K562 (cell line): ENCODE measurements around the gene NUP62. TPM values are rescaled to one million over a fixed set of nuclear protein-coding genes. Genes with fewer than 3 reads are reported as not detected.

Experiments used
- ATAC-seq: fragments of 200-7000 bp; cut with Tn5 transposase; 3 replicates; pipeline ENCODE4 v1.9.1; 2020; ENCODE audit warnings: moderate library complexity
- BruUV-seq: library from RNA; stranded (reverse); fragments of 400-500 nt; replicated peaks from 2 replicates; lab custom pipeline; 2021; lab: Mats Ljungman, UMichigan
- CTCF ChIA-PET: fragments of 300-600 bp; formaldehyde crosslinking; extraction: SDS; loops from one replicate; lab custom pipeline; 2021; ENCODE audit warnings: low intra/inter-chr PET ratio; lab: Yijun Ruan, JAX
- POLR2A ChIA-PET: fragments of 300-600, 350-650 bp; sonication (Branson Sonifier 250); formaldehyde crosslinking; extraction: SDS; loops from one replicate; lab custom pipeline; 2021; ENCODE audit warnings: antibody characterized with exemption, inconsistent platforms; lab: Yijun Ruan, JAX
- DNase-seq, 4 experiments: peaks; one replicate each; pipeline versions ENCODE4 v3.0.0 to v3.0.0-alpha.2; 2011 to 2018; ENCODE audit warnings: low spot score in 3 of 4, mixed read lengths in 3 of 4; ENCODE audit errors: extremely low read depth in 1 of 4
- FAIRE-seq: peaks from 2 replicates; lab custom pipeline; 2011; peaks lifted over from hg19 to GRCh38; lab: Jason Lieb, UNC
- H2AFZ ChIP-seq: 2 replicates; pipeline ENCODE4 v1.6.0; 2011; ENCODE audit warnings: low read depth, low read length, control low read depth, inconsistent platforms
- H3K27ac ChIP-seq: fragments of 200-600 bp; 3 replicates; pipeline ENCODE4 v1.8.0; 2011; ENCODE audit warnings: low read depth, mild to moderate bottlenecking, control low read depth, inconsistent platforms, low read length, moderate library complexity, mixed read lengths; ENCODE audit errors: extremely low read depth
- H3K27me3 ChIP-seq, 2 experiments: fragments of 300-600 bp in 1 of 2; 2 replicates in 1 of 2; 3 replicates in 1 of 2; pipeline versions ENCODE4 v1.6.0 to v1.8.0; 2011; ENCODE audit warnings: inconsistent platforms in 2 of 2, low read length in 2 of 2, mild to moderate bottlenecking in 1 of 2, mixed read lengths in 1 of 2, moderate library complexity in 1 of 2; ENCODE audit not compliant: control insufficient read depth in 2 of 2, insufficient read depth in 2 of 2
- H3K36me3 ChIP-seq: fragments of 300-600 bp; 3 replicates; pipeline ENCODE4 v1.8.0; 2011; ENCODE audit warnings: mild to moderate bottlenecking, low read length, inconsistent platforms; ENCODE audit not compliant: control insufficient read depth, insufficient read depth
- H3K4me1 ChIP-seq, 2 experiments: fragments of 200-600 bp in 1 of 2; replicated peaks in 1 of 2; 2 replicates in 1 of 2; 3 replicates in 1 of 2; pipeline versions ENCODE4 v1.5.1 to v1.8.0; 2011; ENCODE audit warnings: inconsistent platforms in 2 of 2, low read length in 2 of 2, mild to moderate bottlenecking in 1 of 2, mixed read lengths in 1 of 2, moderate library complexity in 1 of 2; ENCODE audit not compliant: control insufficient read depth in 2 of 2, insufficient read depth in 2 of 2
- H3K4me2 ChIP-seq: 2 replicates; pipeline ENCODE4 v1.6.1; 2011; ENCODE audit warnings: low read length, control low read depth, inconsistent platforms, mixed read lengths; ENCODE audit not compliant: insufficient read depth
- H3K4me3 ChIP-seq: fragments of 200-600 bp; sonication (generic), shearing (Covaris generic); 2 replicates; pipeline ENCODE4 v1.5.1; 2016; ENCODE audit warnings: control low read depth, inconsistent platforms
- H3K79me2 ChIP-seq: fragments of 200-600 bp; 3 replicates; pipeline ENCODE4 v1.8.0; 2011; ENCODE audit warnings: low read length, inconsistent platforms; ENCODE audit not compliant: control insufficient read depth, insufficient read depth
- H3K9ac ChIP-seq, 2 experiments: 2 replicates each; pipeline versions ENCODE4 v1.6.0 to v1.6.1; 2011; ENCODE audit warnings: low read depth in 2 of 2, low read length in 2 of 2, control low read depth in 1 of 2, inconsistent platforms in 1 of 2, mild to moderate bottlenecking in 1 of 2, mixed read lengths in 1 of 2; ENCODE audit not compliant: insufficient read depth in 1 of 2
- H3K9me1 ChIP-seq: one replicate; pipeline ENCODE4 v1.6.0; 2011; ENCODE audit warnings: inconsistent platforms, mild to moderate bottlenecking, low read length, moderate library complexity; ENCODE audit not compliant: control insufficient read depth, insufficient read depth
- H3K9me3 ChIP-seq: replicated peaks from 2 replicates; pipeline ENCODE4 v1.5.1; 2011; ENCODE audit warnings: low read depth, low read length, inconsistent platforms; ENCODE audit not compliant: control insufficient read depth, insufficient read depth
- H4K20me1 ChIP-seq: replicated peaks from 2 replicates; pipeline ENCODE4 v1.6.1; 2011; ENCODE audit warnings: low read length, inconsistent platforms, mixed read lengths; ENCODE audit not compliant: control insufficient read depth, insufficient read depth
- ARID4B ChIP-seq: sonication (generic); formaldehyde crosslinking; IDR thresholded peaks from 2 replicates; pipeline ENCODE4 v1.8.0; 2022; ENCODE audit warnings: mild to moderate bottlenecking, missing genetic modification reagents
- BACH1 ChIP-seq: fragments of 200-800 bp; sonication (Bioruptor generic); IDR thresholded peaks from 2 replicates; pipeline ENCODE4 v1.6.1; 2016; ENCODE audit warnings: missing genetic modification characterization, missing compliant biosample characterization
- FOXO4 ChIP-seq: fragments of 450-650 bp; formaldehyde crosslinking; IDR thresholded peaks from 2 replicates; pipeline ENCODE4 v1.4.0; 2020; ENCODE audit warnings: mild to moderate bottlenecking, moderate library complexity
- MAX ChIP-seq: sonication (generic); formaldehyde crosslinking; IDR thresholded peaks from 2 replicates; pipeline ENCODE4 v1.9.0; 2022; ENCODE audit warnings: mild to moderate bottlenecking, missing genetic modification reagents
- MTA2 ChIP-seq: fragments of 450-650 bp; IDR thresholded peaks from 2 replicates; pipeline ENCODE4 v1.6.1; 2016; ENCODE audit warnings: low read depth
- PRDM10 ChIP-seq: fragments of 450-650 bp; IDR thresholded peaks from 2 replicates; pipeline ENCODE4 v1.6.1; 2018; ENCODE audit not compliant: partially characterized antibody
- ZNF280B ChIP-seq: fragments of 250-450 bp; sonication (Bioruptor Pico); IDR thresholded peaks from 2 replicates; pipeline ENCODE4 v1.5.1; 2021; ENCODE audit warnings: mild to moderate bottlenecking
- WGBS: fragments of 100-300 bp; shearing (Covaris generic); methylation state at CpG from one replicate; pipeline ENCODE4 v1.1.6; 2016; ENCODE audit warnings: low coverage, mixed read lengths; ENCODE audit not compliant: insufficient coverage; ENCODE audit errors: missing lambda C conversion rate; 5-methylcytosine and 5-hydroxymethylcytosine counted together
- in situ Hi-C: fragments of 300-500 bp; cut with MboI; formaldehyde crosslinking; loops from 4 replicates; pipeline ENCODE4 v1.15.0; 2018; ENCODE audit warnings: inconsistent platforms, mixed read lengths
- intact Hi-C: fragments of 100-400 bp; cut with micrococcal nuclease; formaldehyde crosslinking; loops from 2 replicates; pipeline ENCODE4 v1.14.2; 2022
- polyA plus RNA-seq, 8 experiments: library from polyadenylated mRNA; depleted of rRNA in 4 of 8; stranded (reverse) in 5 of 8; unstranded in 3 of 8; fragments of >200 nt; fragmentation: Nextera tagmentation in 2 of 8; fragmentation: Illumina TruSeq in 1 of 8; extraction: Ambion mirVana in 2 of 8; extraction: Trizol in 1 of 8; gene quantifications; 2 replicates each; pipeline versions ENCODE4 v1.2.1 to v1.2.3, GENCODE V29; 2011 to 2014; ENCODE audit warnings: inconsistent platforms in 1 of 8, missing spikeins in 1 of 8
- total RNA-seq, 7 experiments: library from RNA; depleted of rRNA in 6 of 7; stranded (reverse); fragments of >200 nt in 6 of 7; fragmentation: Illumina TruSeq in 2 of 7; extraction: Trizol in 2 of 7; gene quantifications; 2 replicates each; pipeline versions ENCODE4 v1.2.1 to v1.2.3, GENCODE V29; 2011 to 2021; ENCODE audit warnings: low replicate concordance in 1 of 7

NUP62 gene
- total and polyA plus RNA-seq, 9 of the 15 experiments (the other 6 are each of a cell fraction or from before 2014, with no cell fraction given), result 16.9 to 109 (median 66.0) TPM

- no peak for TF ChIP-seq FOXO4
- TF ChIP-seq ZNF280B (CRISPR knock-in tag), result no peak
Measured at GRCh38 chr19:49951806-49952478, 22.6 kb upstream of the NUP62 start (continued).

- Histone ChIP-seq H3K4me2 (no peak overlapping the region), H3K36me3 (no peaks in the 10 kb centered on the region), H4K20me1 (no peaks in the 10 kb centered on the region), H3K9ac (no peak overlapping the region), H3K27me3 (peaks cover 3 to 4% of the 10 kb centered on the region in 2 experiments; a peak in 3 of 5 replicates), H3K4me3 (no peak overlapping the region), H3K79me2 (no peaks in the 10 kb centered on the region), H3K9me3 (no peaks in the 10 kb centered on the region), H3K9me1 (no peaks in the 10 kb centered on the region), H3K4me1 (peaks cover 18 to 21% of the 10 kb centered on the region in 2 experiments; a peak in 4 of 5 replicates), H3K27ac (no peak overlapping the region), H2AFZ (no peak overlapping the region)
- WGBS, result 20% methylated on average over 13 of the region's 13 CpGs
- FAIRE-seq (no peak), DNase-seq (no peak), ATAC-seq (no peak)
- intact Hi-C loops, result no loop called here
- in situ Hi-C loops, result no loop called here
- BruUV-seq, result no TSS peak
- ChIA-PET POLR2A (interaction anchor here (0.9 kb wide), 1 partner anchor 22 kb away, joined by 3 read pairs; the partner anchor contains the start of genes ATF5 and NUP62), CTCF (no interaction called here)
- TF ChIP-seq PRDM10, result no peak
- no peak for TF ChIP-seq ARID4B
- no peak for TF ChIP-seq BACH1 (tag)
- TF ChIP-seq MAX (CRISPR knock-in tag), result no peak
- TF ChIP-seq MTA2, result no peak
Measured at GRCh38 chr19:49950956-49951526, 21.7 kb upstream of the NUP62 start.
